ENCODE results near the gene PTPRK.
"Not testable (repeated sequence)": the region's sequence is repeated elsewhere in the genome, so short reads cannot be mapped to it uniquely, and the experiment has no call there.

DNA sequence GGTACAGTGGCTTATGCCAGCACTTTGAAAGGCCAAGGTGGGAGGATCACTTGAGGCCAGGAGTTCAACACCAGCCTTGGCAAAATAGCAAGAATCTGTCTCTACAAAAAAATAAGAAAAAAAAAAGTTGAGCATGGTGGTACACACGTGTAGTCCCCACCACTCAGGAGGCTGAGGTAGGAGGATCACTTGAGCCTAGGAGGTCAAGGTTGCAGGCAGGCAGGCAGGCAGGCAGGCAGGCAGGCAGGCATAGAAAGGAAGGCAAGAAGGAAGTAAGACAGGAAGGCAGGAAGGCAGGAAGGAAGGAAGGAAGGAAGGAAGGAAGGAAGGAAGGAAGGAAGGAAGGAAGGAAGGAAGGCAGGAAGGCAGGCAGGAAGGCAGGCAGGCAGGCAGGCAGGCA, 85.6 kb downstream of the PTPRK start:
- not testable (repeated sequence) for TF ChIP-seq CTCF, POLR2A (IDR thresholded peaks at IDR 0.05)

Measured in thyroid gland (tissue), 4 donors.